Measurements from ENCODE around the gene ZNF761. TPM values are rescaled to one million over a fixed set of nuclear protein-coding genes. Genes with fewer than 3 reads are reported as not detected.

ZNF761 gene
- total and polyA plus RNA-seq, 2 donors (not counting 3 experiments of a cell fraction or from before 2014, with no cell fraction given), result 6.4 to 8.8 TPM

- H4K20me1 ChIP-seq (replicated peaks; ENCODE audit: control insufficient read depth, extremely low read depth, insufficient read depth, low read length), result no peaks in the 10 kb centered on the region
- ChIA-PET POLR2A (no interaction called here), CTCF (interaction anchor here (1.5 to 1.6 kb wide), 2 partner anchors 15 to 194 kb away, joined by 3 to 4 read pairs; no protein-coding TSS in a partner anchor)
- intact Hi-C loops (cut with micrococcal nuclease), result no loop called here
- no peak for TF ChIP-seq FOS (IDR thresholded peaks at IDR 0.05; ENCODE audit: borderline replicate concordance, insufficient read depth, low read length)
- TF ChIP-seq CTCF (IDR thresholded peaks at IDR 0.05; ENCODE audit: extremely low read depth in 1 of 2, insufficient read depth in 1 of 2, low read depth in 1 of 2, low read length in 2 of 2), result no peak
- TF ChIP-seq JUN (IDR thresholded peaks at IDR 0.05; ENCODE audit: borderline replicate concordance, insufficient read depth, insufficient read length, low read depth), result no peak
- no peak for TF ChIP-seq POLR2A (IDR thresholded peaks at IDR 0.05; ENCODE audit: low read depth, low read length)
- no peak for TF ChIP-seq MAX (IDR thresholded peaks at IDR 0.05; ENCODE audit: insufficient read depth, insufficient read length)
- no peak for TF ChIP-seq EZH2 (IDR thresholded peaks at IDR 0.05; ENCODE audit: borderline replicate concordance, low read depth, low read length, severe bottlenecking)
- H3K9me1 ChIP-seq (replicated peaks; ENCODE audit: control insufficient read depth, extremely low read depth, insufficient read depth, low read length), result no peaks in the 10 kb centered on the region
- H3K4me2 ChIP-seq (ENCODE audit: insufficient read depth, low read length), result no peak overlapping the region
- H3K36me3 ChIP-seq (ENCODE audit: control insufficient read depth in 2 of 2, extremely low read depth in 1 of 2, insufficient read depth in 2 of 2, low read length in 2 of 2), result no peaks in the 10 kb centered on the region
- no peak overlapping the region for H3K9ac ChIP-seq (replicated peaks; ENCODE audit: extremely low read depth, insufficient read depth, low read length)
- dilution Hi-C loops (cut with MboI; ENCODE audit: extremely low pct_ligation_motif_present, low sequenced_read_pairs), result no loop called here
- no peaks in the 10 kb centered on the region for H3K4me1 ChIP-seq (ENCODE audit: control insufficient read depth, extremely low read depth, insufficient read depth, low read length)
- H3K27me3 ChIP-seq (ENCODE audit: control insufficient read depth in 2 of 2, insufficient read depth in 2 of 2, low read length in 2 of 2), result no peaks in the 10 kb centered on the region
- no peak overlapping the region for H3K4me3 ChIP-seq (replicated peaks in 1 of 3; ENCODE audit: insufficient read depth in 1 of 3, low read depth in 1 of 3, low read length in 3 of 3)
- no peaks in the 10 kb centered on the region for H3K9me3 ChIP-seq (replicated peaks; ENCODE audit: control insufficient read depth, insufficient read depth, low read length)
- DNase-seq (ENCODE audit: low read depth, low spot score), result no peak
- no peak for FAIRE-seq
- H3K79me2 ChIP-seq (ENCODE audit: control insufficient read depth, insufficient read depth, low read length), result no peaks in the 10 kb centered on the region
- H3K27ac ChIP-seq (ENCODE audit: insufficient read depth, low read depth, low read length), result no peak overlapping the region
- no TSS peak for BruUV-seq (replicated peaks)
- H2AFZ ChIP-seq (ENCODE audit: low read depth, low read length), result no peak overlapping the region
Observed at GRCh38 chr19:53388904-53389303, 42.9 kb upstream of the ZNF761 start.
